K562 (cell line): ENCODE data around the gene CTPS2.
"Not testable (repeated sequence)": the region's sequence is repeated elsewhere in the genome, so short reads cannot be mapped to it uniquely, and the experiment has no call there.

ENCODE experiments used
- MAX ChIP-seq: sonication (generic); formaldehyde crosslinking; IDR thresholded peaks from 2 replicates; pipeline ENCODE4 v1.9.0; 2022; ENCODE audit warnings: mild to moderate bottlenecking, missing genetic modification reagents
- POLR2AphosphoS5 ChIP-seq: IDR thresholded peaks from 2 replicates; pipeline ENCODE4 v1.6.1; 2011; ENCODE audit warnings: mild to moderate bottlenecking, low read depth, low read length, moderate library complexity; ENCODE audit not compliant: control insufficient read depth, insufficient read depth
- RAD21 ChIP-seq, 2 experiments: fragments of 250-450 bp in 1 of 2; fragments of 450-650 bp in 1 of 2; sonication (Bioruptor Pico) in 1 of 2; formaldehyde crosslinking in 1 of 2; IDR thresholded peaks in 1 of 2; conservative IDR thresholded peaks in 1 of 2; 2 replicates each; pipeline versions ENCODE4 v1.4.0 to v1.8.0; 2020 to 2022; ENCODE audit warnings: mild to moderate bottlenecking in 2 of 2, moderate library complexity in 1 of 2
- SMC3 ChIP-seq: conservative IDR thresholded peaks from 2 replicates; pipeline ENCODE4 v1.6.1; 2011; ENCODE audit warnings: low read depth, low read length, improper control_type of control experiment; ENCODE audit not compliant: insufficient read depth
- YY1 ChIP-seq, 3 experiments: IDR thresholded peaks; 2 replicates each; pipeline ENCODE4 v1.6.1; 2011; ENCODE audit warnings: low read length in 2 of 3, mild to moderate bottlenecking in 2 of 3, moderate library complexity in 2 of 3, borderline replicate concordance in 1 of 3, control low read depth in 1 of 3, low read depth in 1 of 3; ENCODE audit not compliant: insufficient read depth in 3 of 3, insufficient replicate concordance in 2 of 3, control insufficient read depth in 1 of 3, insufficient read length in 1 of 3; ENCODE audit errors: extremely low read depth in 1 of 3

GRCh38 chrX:16628511-16628910, 84.0 kb downstream of the CTPS2 start:
- TF ChIP-seq SMC3; POLR2AphosphoS5; MAX; YY1 (IDR thresholded peaks at IDR 0.05; ENCODE audit: borderline replicate concordance in 1 of 3, control insufficient read depth in 1 of 3, extremely low read depth in 1 of 3, insufficient read depth in 3 of 3, insufficient read length in 1 of 3, insufficient replicate concordance in 2 of 3, low read depth in 1 of 3, low read length in 2 of 3); RAD21 (CRISPR knock-in tag; conservative IDR thresholded peaks at IDR 0.05 in 1 of 2, IDR thresholded peaks at IDR 0.05 in 1 of 2): not testable (repeated sequence)
